HepG2 (cell line): ENCODE results near the gene GSC2. TPM values are rescaled to one million over a fixed set of nuclear protein-coding genes. Genes with fewer than 3 reads are reported as not detected.

Experiments used
- ATAC-seq: fragments of 200-7000 bp; cut with Tn5 transposase; 3 replicates; pipeline ENCODE4 v1.9.1; 2020; ENCODE audit warnings: mild to moderate bottlenecking, moderate library complexity
- BruUV-seq: library from RNA; stranded (reverse); fragments of 400-500 nt; replicated peaks from 2 replicates; lab custom pipeline; 2021; lab: Mats Ljungman, UMichigan
- CTCF ChIA-PET: fragments of 300-600 bp; formaldehyde crosslinking; extraction: SDS; loops from one replicate; lab custom pipeline; 2021; ENCODE audit warnings: low total read pairs, inconsistent platforms, low intra/inter-chr PET ratio; lab: Yijun Ruan, JAX
- POLR2A ChIA-PET: fragments of 350-600 bp; sonication (Branson Sonifier 250); formaldehyde crosslinking; loops from one replicate; lab custom pipeline; 2020; ENCODE audit warnings: antibody characterized with exemption, inconsistent platforms; lab: Yijun Ruan, JAX
- DNase-seq: peaks from one replicate; pipeline ENCODE4 v3.0.0-alpha.2; 2015; ENCODE audit warnings: low spot score
- FAIRE-seq: peaks from 3 replicates; lab custom pipeline; 2011; peaks lifted over from hg19 to GRCh38; lab: Jason Lieb, UNC
- H2AFZ ChIP-seq: one replicate; pipeline ENCODE4 v1.6.1; 2011; ENCODE audit warnings: low read length, inconsistent platforms
- H3K27ac ChIP-seq: fragments of 300-600 bp; 3 replicates; pipeline ENCODE4 v1.8.0; 2011; ENCODE audit warnings: mixed run types, mild to moderate bottlenecking, mixed read lengths, low read length, inconsistent platforms; ENCODE audit not compliant: insufficient read depth; ENCODE audit errors: extremely low read length
- H3K27me3 ChIP-seq, 2 experiments: fragments of 200-600 bp in 1 of 2; 2 replicates in 1 of 2; 3 replicates in 1 of 2; pipeline versions ENCODE4 v1.6.0 to v1.8.0; 2011; ENCODE audit warnings: low read length in 2 of 2, mild to moderate bottlenecking in 2 of 2, moderate library complexity in 2 of 2, inconsistent platforms in 1 of 2; ENCODE audit not compliant: insufficient read depth in 2 of 2, control insufficient read depth in 1 of 2
- H3K36me3 ChIP-seq, 2 experiments: fragments of 200-600 bp in 1 of 2; replicated peaks in 1 of 2; 2 replicates in 1 of 2; 3 replicates in 1 of 2; pipeline versions ENCODE4 v1.5.1 to v1.8.0; 2011; ENCODE audit warnings: low read length in 2 of 2, inconsistent platforms in 1 of 2; ENCODE audit not compliant: insufficient read depth in 2 of 2, control insufficient read depth in 1 of 2
- H3K4me1 ChIP-seq: 2 replicates; pipeline ENCODE4 v1.5.1; 2012; ENCODE audit warnings: low read length, inconsistent platforms; ENCODE audit not compliant: insufficient read depth
- H3K4me2 ChIP-seq: 2 replicates; pipeline ENCODE4 v1.6.0; 2011; ENCODE audit warnings: low read depth, low read length, inconsistent platforms
- H3K4me3 ChIP-seq, 3 experiments: fragments of 200-600 bp in 1 of 3; sonication (generic), shearing (Covaris generic) in 1 of 3; replicated peaks in 1 of 3; 2 replicates each; pipeline ENCODE4 v1.5.1; 2011 to 2016; ENCODE audit warnings: low read length in 3 of 3, inconsistent platforms in 2 of 3, low read depth in 2 of 3, mild to moderate bottlenecking in 2 of 3, control low read depth in 1 of 3, mixed read lengths in 1 of 3; ENCODE audit not compliant: insufficient read depth in 1 of 3
- H3K79me2 ChIP-seq: one replicate; pipeline ENCODE4 v1.6.1; 2011; ENCODE audit warnings: low read length, inconsistent platforms; ENCODE audit not compliant: insufficient read depth
- H3K9ac ChIP-seq: 2 replicates; pipeline ENCODE4 v1.6.0; 2011; ENCODE audit warnings: mild to moderate bottlenecking, low read depth, low read length, inconsistent platforms; ENCODE audit not compliant: insufficient read depth
- H3K9me3 ChIP-seq: 2 replicates; pipeline ENCODE4 v1.5.1; 2012; ENCODE audit warnings: mild to moderate bottlenecking, low read length
- H4K20me1 ChIP-seq: 2 replicates; pipeline ENCODE4 v1.6.0; 2011; ENCODE audit warnings: inconsistent platforms, mild to moderate bottlenecking, low read length, moderate library complexity; ENCODE audit not compliant: insufficient read depth
- HOMEZ ChIP-seq: IDR thresholded peaks from 2 replicates; pipeline ENCODE4 v1.6.1; 2016; ENCODE audit warnings: low read depth
- MTF1 ChIP-seq: sonication (generic); formaldehyde crosslinking; IDR thresholded peaks from 2 replicates; pipeline ENCODE4 v1.5.0; 2020; ENCODE audit warnings: missing genetic modification reagents
- NFE2L2 ChIP-seq: fragments of 150-350 bp; IDR thresholded peaks from 2 replicates; pipeline ENCODE4 v1.6.1; 2014; ENCODE audit warnings: low read length
- NR2F6 ChIP-seq, 2 experiments: IDR thresholded peaks; 2 replicates each; pipeline ENCODE4 v1.6.1; 2016; ENCODE audit warnings: antibody characterized with exemption in 1 of 2, mild to moderate bottlenecking in 1 of 2
- RERE ChIP-seq: IDR thresholded peaks from 2 replicates; pipeline ENCODE4 v1.6.1; 2016; ENCODE audit warnings: low read depth, missing genetic modification reagents, missing compliant biosample characterization
- TBL1XR1 ChIP-seq: fragments of 150-350 bp; IDR thresholded peaks from 2 replicates; pipeline ENCODE4 v1.6.1; 2014; ENCODE audit warnings: borderline replicate concordance, low read length; ENCODE audit not compliant: partially characterized antibody
- TOE1 ChIP-seq: sonication (generic); formaldehyde crosslinking; IDR thresholded peaks from 2 replicates; pipeline ENCODE4 v1.4.0; 2020; ENCODE audit warnings: mild to moderate bottlenecking, missing genetic modification reagents
- ZNF749 ChIP-seq: sonication (generic); formaldehyde crosslinking; IDR thresholded peaks from 2 replicates; pipeline ENCODE4 v1.8.0; 2022; ENCODE audit warnings: mild to moderate bottlenecking, missing genetic modification reagents, moderate library complexity, borderline replicate concordance
- WGBS: methylation state at CpG from one replicate; pipeline ENCODE4 v1.1.6; 2017; ENCODE audit warnings: low lambda C conversion rate; 5-methylcytosine and 5-hydroxymethylcytosine counted together
- in situ Hi-C: cut with HindIII; loops from 2 replicates; pipeline ENCODE4 v1.10.0; 2017; ENCODE audit warnings: low pct_unique_long_range_greater_than_20kb; ENCODE audit not compliant: extremely low pct_ligation_motif_present
- intact Hi-C: fragments of 100-400 bp; cut with micrococcal nuclease; formaldehyde crosslinking; loops from one replicate; pipeline ENCODE4 v1.10.0; 2022; ENCODE audit not compliant: unreplicated experiment
- polyA plus RNA-seq, 8 experiments: library from polyadenylated mRNA; depleted of rRNA in 3 of 8; stranded (reverse) in 7 of 8; unstranded in 1 of 8; fragments of >200 nt; fragmentation: Illumina TruSeq in 4 of 8; extraction: Trizol in 4 of 8; gene quantifications; 2 replicates each; pipeline versions ENCODE4 v1.2.1 to v1.2.3, GENCODE V29; 2011 to 2016; ENCODE audit warnings: low read depth in 4 of 8, missing spikeins in 1 of 8, mixed read lengths in 1 of 8; ENCODE audit not compliant: insufficient read depth in 1 of 8
- total RNA-seq, 5 experiments: library from RNA; depleted of rRNA; stranded (reverse); fragments of >200 nt; fragmentation: Illumina TruSeq; extraction: Trizol; gene quantifications; 2 replicates each; pipeline ENCODE4 v1.2.3, GENCODE V29; 2016; ENCODE audit warnings: low read depth in 1 of 5
- TF ChIP-seq, protein P1 (sequence below): sonication (generic); formaldehyde crosslinking; IDR thresholded peaks from 2 replicates; pipeline ENCODE4 v1.5.0; 2020; ENCODE audit warnings: missing genetic modification reagents, mild to moderate bottlenecking, borderline replicate concordance
- TF ChIP-seq, protein P2 (sequence below): sonication (generic); formaldehyde crosslinking; IDR thresholded peaks from 2 replicates; pipeline ENCODE4 v1.4.0; 2020; ENCODE audit warnings: missing genetic modification reagents

The GSC2 gene
- total and polyA plus RNA-seq, 2 of the 13 experiments (the other 11 are each of a cell fraction or from before 2014, with no cell fraction given) = not detected

- no peak for TF ChIP-seq RERE (CRISPR knock-in tag)
- TF ChIP-seq NR2F6 (IDR thresholded peaks at IDR 0.05) = no peak
- no peak for TF ChIP-seq NR2F6 (CRISPR knock-in tag; IDR thresholded peaks at IDR 0.05)
Observed at GRCh38 chr22:19106886-19107729, 43.0 kb downstream of the GSC2 start (continued).

- no peak overlapping the region for H3K9ac ChIP-seq
- BruUV-seq = no TSS peak
- H4K20me1 ChIP-seq = peaks cover 39% of the 10 kb centered on the region
- in situ Hi-C loops (no loop called here), intact Hi-C loops (no loop called here)
- no peaks in the 10 kb centered on the region for H3K9me3 ChIP-seq
- DNase-seq (no peak), ATAC-seq (peak; percentile 82), FAIRE-seq (no peak)
- no peak overlapping the region for H2AFZ ChIP-seq
- H3K4me3 ChIP-seq = no peak overlapping the region
- no peak overlapping the region for H3K27ac ChIP-seq
- H3K27me3 ChIP-seq = no peaks in the 10 kb centered on the region; a peak in 1 of 5 replicates
- WGBS = 80% methylated on average over 18 of the region's 18 CpGs
- H3K36me3 ChIP-seq = peaks cover 1 to 8% of the 10 kb centered on the region in 2 experiments
- peaks cover 18% of the 10 kb centered on the region for H3K4me1 ChIP-seq
- CTCF ChIA-PET = no interaction called here
- POLR2A ChIA-PET = no interaction called here
- peaks cover 87% of the 10 kb centered on the region for H3K79me2 ChIP-seq
- H3K4me2 ChIP-seq = no peak overlapping the region
- TF ChIP-seq ZNF749 (CRISPR knock-in tag) (no peak), MTF1 (no peak), NFE2L2 (no peak), HOMEZ (CRISPR knock-in tag) (no peak), TOE1 (CRISPR knock-in tag) (no peak), TBL1XR1 (no peak)
- TF ChIP-seq, protein P1, sequence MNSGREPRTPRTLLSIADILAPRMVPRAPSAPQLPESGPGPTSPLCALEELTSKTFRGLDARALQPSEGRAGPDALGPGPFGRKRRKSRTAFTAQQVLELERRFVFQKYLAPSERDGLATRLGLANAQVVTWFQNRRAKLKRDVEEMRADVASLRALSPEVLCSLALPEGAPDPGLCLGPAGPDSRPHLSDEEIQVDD (CRISPR knock-in tag) = no peak
- TF ChIP-seq, protein P2, sequence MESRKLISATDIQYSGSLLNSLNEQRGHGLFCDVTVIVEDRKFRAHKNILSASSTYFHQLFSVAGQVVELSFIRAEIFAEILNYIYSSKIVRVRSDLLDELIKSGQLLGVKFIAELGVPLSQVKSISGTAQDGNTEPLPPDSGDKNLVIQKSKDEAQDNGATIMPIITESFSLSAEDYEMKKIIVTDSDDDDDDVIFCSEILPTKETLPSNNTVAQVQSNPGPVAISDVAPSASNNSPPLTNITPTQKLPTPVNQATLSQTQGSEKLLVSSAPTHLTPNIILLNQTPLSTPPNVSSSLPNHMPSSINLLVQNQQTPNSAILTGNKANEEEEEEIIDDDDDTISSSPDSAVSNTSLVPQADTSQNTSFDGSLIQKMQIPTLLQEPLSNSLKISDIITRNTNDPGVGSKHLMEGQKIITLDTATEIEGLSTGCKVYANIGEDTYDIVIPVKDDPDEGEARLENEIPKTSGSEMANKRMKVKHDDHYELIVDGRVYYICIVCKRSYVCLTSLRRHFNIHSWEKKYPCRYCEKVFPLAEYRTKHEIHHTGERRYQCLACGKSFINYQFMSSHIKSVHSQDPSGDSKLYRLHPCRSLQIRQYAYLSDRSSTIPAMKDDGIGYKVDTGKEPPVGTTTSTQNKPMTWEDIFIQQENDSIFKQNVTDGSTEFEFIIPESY (CRISPR knock-in tag) = no peak
Observed at GRCh38 chr22:19105867-19106802, 44.0 kb downstream of the GSC2 start.
